Astrocyte (in vitro differentiated cells and primary cell): ENCODE results near the gene LSM7. TPM values are rescaled to one million over a fixed set of nuclear protein-coding genes. Genes with fewer than 3 reads are reported as not detected.

Source experiments
- DNase-seq: peaks from one replicate; pipeline ENCODE4 v3.0.0-alpha.2; 2010; ENCODE audit warnings: low read depth
- FAIRE-seq: peaks from 2 replicates; lab custom pipeline; 2011; peaks lifted over from hg19 to GRCh38; lab: Jason Lieb, UNC
- H2AFZ ChIP-seq: 2 replicates; pipeline ENCODE4 v1.6.0; 2012; ENCODE audit warnings: low read depth, low read length, inconsistent platforms
- H3K27ac ChIP-seq: 2 replicates; pipeline ENCODE4 v1.5.1; 2011; ENCODE audit warnings: low read depth, low read length, inconsistent platforms
- H3K27me3 ChIP-seq: 2 replicates; pipeline ENCODE4 v1.6.0; 2011; ENCODE audit warnings: low read length, inconsistent platforms; ENCODE audit not compliant: insufficient read depth
- H3K36me3 ChIP-seq: 2 replicates; pipeline ENCODE4 v1.5.1; 2011; ENCODE audit warnings: low read length, inconsistent platforms; ENCODE audit not compliant: insufficient read depth
- H3K4me1 ChIP-seq: 2 replicates; pipeline ENCODE4 v1.5.1; 2011; ENCODE audit warnings: low read length, inconsistent platforms; ENCODE audit not compliant: insufficient read depth
- H3K4me2 ChIP-seq: 2 replicates; pipeline ENCODE4 v1.6.0; 2012; ENCODE audit warnings: low read length, inconsistent platforms
- H3K4me3 ChIP-seq: 2 replicates; pipeline ENCODE4 v1.5.1; 2011; ENCODE audit warnings: low read depth, mild to moderate bottlenecking, low read length, inconsistent platforms; ENCODE audit not compliant: insufficient read depth
- H3K79me2 ChIP-seq: 2 replicates; pipeline ENCODE4 v1.6.0; 2012; ENCODE audit warnings: mild to moderate bottlenecking, low read length, inconsistent platforms; ENCODE audit not compliant: insufficient read depth
- H3K9ac ChIP-seq: 2 replicates; pipeline ENCODE4 v1.6.0; 2012; ENCODE audit warnings: mild to moderate bottlenecking, low read length, inconsistent platforms
- H3K9me3 ChIP-seq: 2 replicates; pipeline ENCODE4 v1.5.1; 2012; ENCODE audit warnings: low read depth, mild to moderate bottlenecking, low read length, inconsistent platforms; ENCODE audit not compliant: insufficient read depth
- H4K20me1 ChIP-seq: 2 replicates; pipeline ENCODE4 v1.6.0; 2012; ENCODE audit warnings: low read length, inconsistent platforms; ENCODE audit not compliant: insufficient read depth
- H3K27ac Mint-ChIP-seq: one replicate; pipeline ENCODE4 v1.8.0; 2021; ENCODE audit warnings: mild to moderate bottlenecking, mixed read lengths; ENCODE audit not compliant: unreplicated experiment
- H3K27me3 Mint-ChIP-seq: one replicate; pipeline ENCODE4 v1.8.0; 2021; ENCODE audit warnings: low read depth, mixed read lengths; ENCODE audit not compliant: unreplicated experiment
- H3K36me3 Mint-ChIP-seq: one replicate; pipeline ENCODE4 v1.8.0; 2021; ENCODE audit warnings: low read depth, mixed read lengths; ENCODE audit not compliant: unreplicated experiment
- H3K4me1 Mint-ChIP-seq: one replicate; pipeline ENCODE4 v1.8.0; 2021; ENCODE audit warnings: low read depth, mixed read lengths; ENCODE audit not compliant: unreplicated experiment
- H3K4me3 Mint-ChIP-seq: one replicate; pipeline ENCODE4 v1.8.0; 2021; ENCODE audit warnings: mild to moderate bottlenecking, moderate library complexity, mixed read lengths; ENCODE audit not compliant: unreplicated experiment
- H3K9me3 Mint-ChIP-seq: one replicate; pipeline ENCODE4 v1.8.0; 2021; ENCODE audit warnings: mild to moderate bottlenecking, mixed read lengths; ENCODE audit not compliant: unreplicated experiment
- CTCF ChIP-seq: IDR thresholded peaks from 2 replicates; pipeline ENCODE4 v1.5.1; 2011; ENCODE audit warnings: low read depth, mild to moderate bottlenecking, inconsistent platforms, low read length, moderate library complexity; ENCODE audit not compliant: insufficient read depth
- EZH2 ChIP-seq: IDR thresholded peaks from 2 replicates; pipeline ENCODE4 v1.6.1; 2012; ENCODE audit warnings: mild to moderate bottlenecking, low read length, inconsistent platforms; ENCODE audit not compliant: insufficient read depth
- total RNA-seq: library from RNA; stranded (reverse); gene quantifications from 2 replicates; pipeline ENCODE4 v1.2.1, GENCODE V29; 2021

LSM7 gene
- total RNA-seq, 1 donor from 2014 or later: 91.4 TPM

GRCh38 chr19:2288338-2288817 is 40.0 kb downstream of the LSM7 start:
- no peak for TF ChIP-seq CTCF
- DNase-seq (no peak), FAIRE-seq (no peak)
- Mint-ChIP-seq H3K9me3 (no peaks in the 10 kb centered on the region), H3K36me3 (peaks cover 4% of the 10 kb centered on the region), H3K27ac (peak overlapping the region; percentile 80), H3K27me3 (peaks cover 52% of the 10 kb centered on the region), H3K4me3 (no peak overlapping the region), H3K4me1 (no peaks in the 10 kb centered on the region)
- H3K27me3 ChIP-seq: peaks cover 43% of the 10 kb centered on the region
- H3K4me3 ChIP-seq: no peak overlapping the region
- no peaks in the 10 kb centered on the region for H3K9me3 ChIP-seq
- no peaks in the 10 kb centered on the region for H3K79me2 ChIP-seq
- H4K20me1 ChIP-seq: peaks cover 49% of the 10 kb centered on the region
- H3K4me1 ChIP-seq: peaks cover 8% of the 10 kb centered on the region
- H3K9ac ChIP-seq: no peak overlapping the region
- no peaks in the 10 kb centered on the region for H3K36me3 ChIP-seq
- no peak overlapping the region for H3K27ac ChIP-seq
- no peak overlapping the region for H2AFZ ChIP-seq
- H3K4me2 ChIP-seq: no peak overlapping the region

DNA sequence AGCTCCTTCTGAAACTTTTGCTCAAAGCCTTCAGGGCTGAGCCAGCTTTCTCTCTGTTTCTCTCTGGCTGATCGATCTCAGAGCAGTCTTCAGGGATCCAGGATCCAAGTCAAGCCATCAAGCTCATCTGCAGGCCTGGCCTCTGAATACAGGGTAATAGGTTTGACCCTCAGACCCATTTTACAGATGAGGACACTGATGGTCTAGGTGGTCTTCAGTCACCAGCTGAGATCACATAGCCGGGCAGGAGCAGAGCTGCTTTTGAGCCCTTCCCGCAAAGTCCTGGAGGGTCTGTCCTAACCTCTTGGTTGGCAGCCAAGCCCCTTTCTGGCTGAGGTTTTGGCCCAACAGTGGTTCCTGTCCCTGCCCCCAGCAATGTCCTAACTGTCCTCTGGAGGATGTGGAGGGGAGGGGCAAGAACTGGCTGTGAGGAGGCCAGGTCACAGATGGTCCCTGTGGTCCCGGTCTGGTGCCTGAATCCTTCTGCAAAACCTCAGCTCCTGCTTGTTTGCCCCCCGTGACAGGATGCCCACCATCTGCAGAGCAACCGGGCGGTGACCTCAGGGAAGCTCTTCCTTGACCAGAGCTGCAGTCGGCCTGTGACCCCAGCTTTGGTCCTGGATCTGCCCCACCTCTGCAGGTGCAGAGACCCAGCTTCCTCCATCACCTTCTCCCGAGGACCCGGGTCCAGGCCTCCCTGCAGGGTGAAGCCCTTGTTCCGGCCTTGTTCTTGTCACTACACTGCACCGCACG is 40.6 kb downstream of the LSM7 start:
- Histone ChIP-seq H3K27me3 (peaks cover 42% of the 10 kb centered on the region), H2AFZ (no peak overlapping the region), H3K9ac (no peak overlapping the region), H3K79me2 (no peaks in the 10 kb centered on the region), H3K27ac (no peak overlapping the region), H3K4me2 (no peak overlapping the region), H3K4me3 (no peak overlapping the region), H3K36me3 (no peaks in the 10 kb centered on the region), H3K9me3 (no peaks in the 10 kb centered on the region), H4K20me1 (peaks cover 49% of the 10 kb centered on the region), H3K4me1 (peaks cover 8% of the 10 kb centered on the region)
- Mint-ChIP-seq H3K36me3 (peaks cover 4% of the 10 kb centered on the region), H3K9me3 (no peaks in the 10 kb centered on the region), H3K4me3 (no peak overlapping the region), H3K27ac (peak overlapping the region; percentile 80), H3K27me3 (peaks cover 48% of the 10 kb centered on the region), H3K4me1 (no peaks in the 10 kb centered on the region)
- no peak for FAIRE-seq
- TF ChIP-seq EZH2 (peak; percentile 21), CTCF (no peak)
- DNase-seq: no peak
